GM12891 (cell line): ENCODE data around the gene ERVW-1.
"Not testable (repeated sequence)": the region's sequence is repeated elsewhere in the genome, so short reads cannot be mapped to it uniquely, and the experiment has no call there.

Source experiments
- POLR2A ChIP-seq: IDR thresholded peaks from 2 replicates; pipeline ENCODE4 v1.6.1; 2011; ENCODE audit warnings: low read depth, low read length, control low read depth
- POLR2AphosphoS5 ChIP-seq: IDR thresholded peaks from 2 replicates; pipeline ENCODE4 v1.6.1; 2011; ENCODE audit warnings: low read depth, low read length, control low read depth
- TAF1 ChIP-seq: IDR thresholded peaks from 2 replicates; pipeline ENCODE4 v1.6.1; 2011; ENCODE audit warnings: low read depth, low read length, control low read depth

- TF ChIP-seq TAF1, POLR2A, POLR2AphosphoS5: not testable (repeated sequence)
These were observed 9.2 kb downstream of the ERVW-1 start for GRCh38 chr7:92468589-92468988.
